H1 (cell line): ENCODE results near the gene DLK2. TPM values are rescaled to one million over a fixed set of nuclear protein-coding genes. Genes with fewer than 3 reads are reported as not detected.

Experiments used
- CTCF ChIA-PET: fragments of 300-600 bp; sonication (Branson Sonifier 250); formaldehyde crosslinking; loops from one replicate; lab custom pipeline; 2021; ENCODE audit not compliant: partially characterized antibody; lab: Charles Lee
- POLR2A ChIA-PET: fragments of 300-600 bp; sonication (Branson Sonifier 250); formaldehyde crosslinking; loops from one replicate; lab custom pipeline; 2021; ENCODE audit warnings: inconsistent platforms; ENCODE audit not compliant: partially characterized antibody; lab: Charles Lee
- DNase-seq, 2 experiments: peaks; one replicate each; pipeline versions ENCODE4 v3.0.0 to v3.0.0-alpha.2; 2010 to 2022; ENCODE audit warnings: low spot score in 2 of 2, low read depth in 1 of 2, mixed read lengths in 1 of 2
- FAIRE-seq: peaks from 2 replicates; lab custom pipeline; 2011; peaks lifted over from hg19 to GRCh38; lab: Jason Lieb, UNC
- H2AFZ ChIP-seq: 2 replicates; pipeline ENCODE4 v1.8.1; 2012; ENCODE audit warnings: low read length, inconsistent platforms
- H2AK5ac ChIP-seq: 2 replicates; pipeline ENCODE4 v1.6.1; 2013; ENCODE audit warnings: low read depth, low read length
- H2BK120ac ChIP-seq: replicated peaks from 2 replicates; pipeline ENCODE3; 2013; ENCODE audit warnings: low read depth, low read length, inconsistent platforms
- H2BK12ac ChIP-seq: 2 replicates; pipeline ENCODE4 v1.6.1; 2013; ENCODE audit warnings: low read depth, low read length
- H2BK15ac ChIP-seq: 2 replicates; pipeline ENCODE4 v1.6.1; 2013; ENCODE audit warnings: low read length
- H2BK20ac ChIP-seq: 2 replicates; pipeline ENCODE4 v1.6.1; 2013; ENCODE audit warnings: low read length
- H2BK5ac ChIP-seq: 2 replicates; pipeline ENCODE4 v1.6.1; 2013; ENCODE audit warnings: low read depth, low read length
- H3K14ac ChIP-seq: 2 replicates; pipeline ENCODE4 v1.6.1; 2013; ENCODE audit warnings: inconsistent platforms; ENCODE audit not compliant: insufficient read length
- H3K18ac ChIP-seq: 2 replicates; pipeline ENCODE4 v1.6.1; 2013; ENCODE audit warnings: low read length; ENCODE audit errors: extremely low read depth
- H3K23ac ChIP-seq: 2 replicates; pipeline ENCODE4 v1.6.1; 2013; ENCODE audit warnings: inconsistent platforms; ENCODE audit not compliant: insufficient read length
- H3K23me2 ChIP-seq: 2 replicates; pipeline ENCODE4 v1.6.1; 2013; ENCODE audit warnings: low read depth, low read length
- H3K27ac ChIP-seq: 2 replicates; pipeline ENCODE4 v1.6.1; 2011; ENCODE audit warnings: low read depth, low read length, inconsistent platforms
- H3K27me3 ChIP-seq, 4 experiments: replicated peaks in 1 of 4; 1 replicate in 1 of 4; 2 replicates in 3 of 4; pipeline versions ENCODE4 v1.6.1 to v1.8.1; 2011 to 2013; ENCODE audit warnings: low read length in 3 of 4, mild to moderate bottlenecking in 3 of 4, inconsistent platforms in 2 of 4, mixed read lengths in 2 of 4, moderate library complexity in 1 of 4; ENCODE audit not compliant: control insufficient read depth in 3 of 4, insufficient read depth in 3 of 4; ENCODE audit errors: extremely low read depth in 1 of 4
- H3K36me3 ChIP-seq, 4 experiments: 2 replicates each; pipeline versions ENCODE4 v1.6.1 to v1.8.1; 2011 to 2013; ENCODE audit warnings: mild to moderate bottlenecking in 4 of 4, low read length in 3 of 4, moderate library complexity in 2 of 4, control low read depth in 1 of 4, inconsistent platforms in 1 of 4; ENCODE audit not compliant: insufficient read depth in 4 of 4, control insufficient read depth in 2 of 4
- H3K4ac ChIP-seq: replicated peaks from 2 replicates; pipeline ENCODE3; 2013; ENCODE audit warnings: low read length, low read depth, mixed read lengths, inconsistent platforms; ENCODE audit not compliant: insufficient read length
- H3K4me1 ChIP-seq, 4 experiments: replicated peaks in 1 of 4; 1 replicate in 1 of 4; 2 replicates in 3 of 4; pipeline versions ENCODE4 v1.6.1 to v1.8.1; 2011 to 2013; ENCODE audit warnings: low read length in 3 of 4, inconsistent platforms in 2 of 4, mixed read lengths in 1 of 4; ENCODE audit not compliant: insufficient read depth in 4 of 4, control insufficient read depth in 3 of 4
- H3K4me2 ChIP-seq, 2 experiments: 2 replicates each; pipeline versions ENCODE4 v1.6.1 to v1.8.1; 2011 to 2013; ENCODE audit warnings: low read depth in 2 of 2, low read length in 2 of 2, control low read depth in 1 of 2, inconsistent platforms in 1 of 2, mild to moderate bottlenecking in 1 of 2; ENCODE audit not compliant: insufficient read depth in 1 of 2
- H3K4me3 ChIP-seq, 4 experiments: fragments of 200-600, 300-600 bp in 1 of 4; sonication (generic), shearing (Covaris generic), sonication (Bioruptor Twin) in 1 of 4; 2 replicates each; pipeline versions ENCODE4 v1.5.1 to v1.8.1; 2011 to 2016; ENCODE audit warnings: low read length in 4 of 4, low read depth in 3 of 4, control low read depth in 2 of 4, inconsistent platforms in 2 of 4, mild to moderate bottlenecking in 2 of 4, mixed read lengths in 1 of 4, moderate library complexity in 1 of 4; ENCODE audit not compliant: insufficient read depth in 2 of 4; ENCODE audit errors: extremely low read depth in 1 of 4
- H3K56ac ChIP-seq: replicated peaks from 2 replicates; pipeline ENCODE3; 2013; ENCODE audit warnings: low read depth, mild to moderate bottlenecking, mixed read lengths, low read length, inconsistent platforms; ENCODE audit not compliant: insufficient read length
- H3K79me1 ChIP-seq: 2 replicates; pipeline ENCODE4 v1.6.1; 2013; ENCODE audit warnings: low read depth, low read length, control low read depth
- H3K79me2 ChIP-seq, 2 experiments: 2 replicates each; pipeline versions ENCODE4 v1.6.1 to v1.8.1; 2012 to 2013; ENCODE audit warnings: low read length in 2 of 2, mild to moderate bottlenecking in 2 of 2, inconsistent platforms in 1 of 2; ENCODE audit not compliant: insufficient read depth in 2 of 2, control insufficient read depth in 1 of 2
- H3K9ac ChIP-seq, 4 experiments: replicated peaks in 1 of 4; 1 replicate in 1 of 4; 2 replicates in 3 of 4; pipeline versions ENCODE4 v1.6.1 to v1.8.1; 2011 to 2013; ENCODE audit warnings: low read depth in 3 of 4, low read length in 3 of 4, control low read depth in 2 of 4, mild to moderate bottlenecking in 2 of 4, moderate library complexity in 2 of 4, inconsistent platforms in 1 of 4; ENCODE audit errors: extremely low read depth in 1 of 4
- H3K9me3 ChIP-seq, 2 experiments: 2 replicates each; pipeline versions ENCODE4 v1.6.1 to v1.8.1; 2012 to 2013; ENCODE audit warnings: mild to moderate bottlenecking in 2 of 2, moderate library complexity in 2 of 2, control low read depth in 1 of 2, inconsistent platforms in 1 of 2, low read depth in 1 of 2, low read length in 1 of 2, mixed read lengths in 1 of 2; ENCODE audit not compliant: insufficient read depth in 2 of 2
- H4K20me1 ChIP-seq, 2 experiments: replicated peaks in 1 of 2; 2 replicates each; pipeline versions ENCODE3 to v1.8.1; 2011 to 2013; ENCODE audit warnings: inconsistent platforms in 2 of 2, low read length in 2 of 2, mild to moderate bottlenecking in 1 of 2; ENCODE audit not compliant: insufficient read depth in 2 of 2, control insufficient read depth in 1 of 2
- H4K5ac ChIP-seq: 2 replicates; pipeline ENCODE4 v1.6.1; 2013; ENCODE audit warnings: low read length, low read depth, mixed read lengths, inconsistent platforms; ENCODE audit not compliant: insufficient read length
- H4K8ac ChIP-seq: 2 replicates; pipeline ENCODE4 v1.8.0; 2013; ENCODE audit warnings: mild to moderate bottlenecking, moderate library complexity, low read length, inconsistent platforms; ENCODE audit not compliant: insufficient read depth; ENCODE audit errors: extremely low read depth
- H4K91ac ChIP-seq: replicated peaks from 2 replicates; pipeline ENCODE3; 2013; ENCODE audit warnings: low read length, mixed read lengths, inconsistent platforms; ENCODE audit not compliant: insufficient read length
- ATF3 ChIP-seq: IDR thresholded peaks from 2 replicates; pipeline ENCODE4 v1.6.1; 2011; ENCODE audit warnings: low read depth, mild to moderate bottlenecking, low read length; ENCODE audit not compliant: insufficient read depth
- BRCA1 ChIP-seq: IDR thresholded peaks from 2 replicates; pipeline ENCODE4 v1.6.1; 2012; ENCODE audit warnings: low read depth, low read length, improper control_type of control experiment
- CHD2 ChIP-seq: IDR thresholded peaks from 2 replicates; pipeline ENCODE4 v1.6.1; 2012; ENCODE audit warnings: low read length, improper control_type of control experiment
- GABPA ChIP-seq: IDR thresholded peaks from 2 replicates; pipeline ENCODE4 v1.6.1; 2011; ENCODE audit warnings: mild to moderate bottlenecking, low read length, moderate library complexity, borderline replicate concordance; ENCODE audit not compliant: insufficient read depth
- HDAC6 ChIP-seq: IDR thresholded peaks from one replicate; pipeline ENCODE4 v1.7.1; 2012; ENCODE audit warnings: low read depth, mild to moderate bottlenecking, inconsistent platforms, low read length, moderate library complexity
- NANOG ChIP-seq: IDR thresholded peaks from 2 replicates; pipeline ENCODE4 v1.6.1; 2011; ENCODE audit warnings: low read length, low read depth, mild to moderate bottlenecking, inconsistent platforms; ENCODE audit not compliant: insufficient read depth, poor library complexity, severe bottlenecking
- NRF1 ChIP-seq: IDR thresholded peaks from 2 replicates; pipeline ENCODE4 v1.6.1; 2011; ENCODE audit warnings: mild to moderate bottlenecking, low read depth, low read length, improper control_type of control experiment
- SP1 ChIP-seq: IDR thresholded peaks from 2 replicates; pipeline ENCODE4 v1.6.1; 2011; ENCODE audit warnings: low read depth, low read length
- TAF1 ChIP-seq: IDR thresholded peaks from 2 replicates; pipeline ENCODE4 v1.6.1; 2011; ENCODE audit warnings: mild to moderate bottlenecking, low read depth, low read length
- ZNF274 ChIP-seq: IDR thresholded peaks from 2 replicates; pipeline ENCODE4 v1.7.0; 2012; ENCODE audit warnings: low read length, borderline replicate concordance; ENCODE audit errors: extremely low read depth
- WGBS, 2 experiments: shearing (Covaris generic) in 1 of 2; methylation state at CpG; one replicate each; pipeline versions ENCODE4 v1.1.6 to v1.1.7; 2013 to 2015; ENCODE audit warnings: low lambda C conversion rate in 2 of 2, mixed read lengths in 2 of 2, inconsistent platforms in 1 of 2, low coverage in 1 of 2, missing lambda C conversion rate in 1 of 2; ENCODE audit not compliant: insufficient replicate concordance in 2 of 2, insufficient coverage in 1 of 2, insufficient read length in 1 of 2; ENCODE audit errors: extremely low coverage in 1 of 2, missing lambda C conversion rate in 1 of 2; 5-methylcytosine and 5-hydroxymethylcytosine counted together
- polyA plus RNA-seq, 7 experiments: library from polyadenylated mRNA; depleted of rRNA in 3 of 7; stranded (reverse) in 5 of 7; unstranded in 2 of 7; fragments of >200 nt in 5 of 7; fragments of 200-250 nt in 2 of 7; gene quantifications; 1 replicate in 5 of 7; 2 replicates in 1 of 7; 4 replicates in 1 of 7; pipeline versions ENCODE4 v1.2.1 to v1.2.3, GENCODE V29; 2011 to 2013; ENCODE audit warnings: missing spikeins in 2 of 7, mixed read lengths in 2 of 7
- total RNA-seq: library from RNA; stranded (reverse); fragmentation: NEBNext Ultra II Directional; extraction: Animal tissue kit (Norgen Biotek cat#: 25700); gene quantifications from 2 replicates; pipeline ENCODE4 v1.2.1, GENCODE V29; 2021

DLK2 gene
- total and polyA plus RNA-seq, 2 of the 8 experiments (the other 6 are each of a cell fraction or from before 2014, with no cell fraction given) = 0.37 to 0.80 TPM

DNA sequence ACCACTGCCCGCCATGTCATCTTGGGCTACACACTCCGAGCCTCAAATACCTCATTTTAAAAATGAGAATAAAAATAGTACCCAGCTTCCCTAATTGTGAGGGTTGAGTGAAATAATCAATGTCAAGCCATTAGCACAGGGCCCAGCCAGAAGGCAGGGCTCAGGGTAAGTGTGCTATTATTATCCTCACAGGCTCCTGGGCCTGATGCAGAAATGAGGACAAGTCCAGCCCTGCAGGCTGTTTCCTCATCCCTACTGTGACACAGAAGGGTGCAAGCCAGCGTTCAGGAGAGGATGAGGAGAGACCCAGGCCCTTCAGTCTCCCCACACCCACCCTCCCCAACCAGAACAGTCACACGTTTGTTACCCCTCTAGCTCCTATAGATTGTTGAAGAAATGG, 4.0 kb downstream of the DLK2 start:
- no peaks in the 10 kb centered on the region for H3K79me2 ChIP-seq
- H3K4me1 ChIP-seq = peaks cover 0 to 4% (median 2%) of the 10 kb centered on the region in 4 experiments; a peak in 3 of 7 replicates
- H2BK120ac ChIP-seq = no peak overlapping the region
- no peaks in the 10 kb centered on the region for H3K79me1 ChIP-seq
- no peak overlapping the region for H2BK15ac ChIP-seq
- no peak overlapping the region for H3K18ac ChIP-seq
- WGBS, 2 experiments = 90% methylated on average over 4 of the region's 4 CpGs; no CpG with 5 or more reads in 1 of the 2 experiments
- H3K9ac ChIP-seq = no peak overlapping the region
- no peaks in the 10 kb centered on the region for H3K9me3 ChIP-seq
- H4K20me1 ChIP-seq = peaks cover 0 to 2% of the 10 kb centered on the region in 2 experiments
- H3K27ac ChIP-seq = no peak overlapping the region
- H2BK20ac ChIP-seq = no peak overlapping the region
- CTCF ChIA-PET = interaction anchor here (0.6 to 21.2 kb wide), 3 partner anchors 43 to 71 kb away, joined by 3 to 495 read pairs (median 3); partner anchors contain the start of gene LRRC73
- H2AK5ac ChIP-seq = no peak overlapping the region
- TF ChIP-seq CHD2 (no peak), NANOG (no peak), ZNF274 (no peak), BRCA1 (no peak), ATF3 (no peak), NRF1 (no peak), HDAC6 (no peak), SP1 (no peak), GABPA (no peak), TAF1 (no peak)
- no peak overlapping the region for H4K5ac ChIP-seq
- peaks cover 9% of the 10 kb centered on the region; the same call in 1 of the 2 replicates for H3K23me2 ChIP-seq
- H3K27me3 ChIP-seq = peaks cover 7 to 17% (median 12%) of the 10 kb centered on the region in 4 experiments
- H3K4me2 ChIP-seq = no peak overlapping the region
- no peak overlapping the region for H4K91ac ChIP-seq
- no peak overlapping the region for H3K56ac ChIP-seq
- H2BK12ac ChIP-seq = no peak overlapping the region
- no peak overlapping the region for H3K14ac ChIP-seq
- POLR2A ChIA-PET = interaction anchor here (5.2 kb wide), 1 partner anchor 13 kb away, joined by 34 read pairs; no protein-coding TSS in a partner anchor
- H3K23ac ChIP-seq = no peak overlapping the region
- H3K36me3 ChIP-seq = peaks cover 0 to 19% (median 2%) of the 10 kb centered on the region in 4 experiments; a peak in 6 of 8 replicates
- no peak overlapping the region for H2AFZ ChIP-seq
- H3K4me3 ChIP-seq = no peak overlapping the region
- H4K8ac ChIP-seq = no peak overlapping the region
- no peak overlapping the region for H2BK5ac ChIP-seq
- DNase-seq = no peak
- no peak for FAIRE-seq
- no peak overlapping the region for H3K4ac ChIP-seq
